SK-N-SH (cell line): Measurements from ENCODE around the gene FAM47E. TPM values are rescaled to one million over a fixed set of nuclear protein-coding genes. Genes with fewer than 3 reads are reported as not detected.

Experiments
- CTCF ChIA-PET: fragments of 300-600, 350-600 bp; formaldehyde crosslinking; extraction: SDS; loops from one replicate; lab custom pipeline; 2021; lab: Yijun Ruan, JAX
- POLR2A ChIA-PET: fragments of 350-600 bp; sonication (Branson Sonifier 250); formaldehyde crosslinking; extraction: SDS; loops from one replicate; lab custom pipeline; 2020; ENCODE audit warnings: antibody characterized with exemption, inconsistent platforms; lab: Yijun Ruan, JAX
- DNase-seq: peaks from one replicate; pipeline ENCODE4 v3.0.0; 2012
- H2AFZ ChIP-seq: fragments of 200-600 bp; sonication (generic); 2 replicates; pipeline ENCODE4 v1.8.1; 2016; ENCODE audit warnings: antibody characterized with exemption, mild to moderate bottlenecking, low read depth
- H3F3A ChIP-seq: fragments of 200-600 bp; sonication (generic); replicated peaks from 2 replicates; pipeline ENCODE3; 2016; ENCODE audit warnings: antibody characterized with exemption, mild to moderate bottlenecking; ENCODE audit not compliant: insufficient read depth
- H3K27ac ChIP-seq, 2 experiments: fragments of 200-500 bp in 1 of 2; fragments of 200-600 bp in 1 of 2; sonication (Bioruptor generic) in 1 of 2; sonication (generic), shearing (Covaris generic) in 1 of 2; 2 replicates each; pipeline versions ENCODE4 v1.5.1 to v1.6.1; 2014 to 2016; ENCODE audit warnings: low read depth in 2 of 2, inconsistent platforms in 1 of 2, low read length in 1 of 2, mild to moderate bottlenecking in 1 of 2, mixed read lengths in 1 of 2
- H3K27me3 ChIP-seq: fragments of 200-600 bp; sonication (generic), shearing (Covaris generic); 2 replicates; pipeline ENCODE4 v1.6.1; 2016; ENCODE audit warnings: mixed run types; ENCODE audit not compliant: insufficient read depth
- H3K36me3 ChIP-seq, 2 experiments: fragments of 200-500 bp in 1 of 2; fragments of 200-600 bp in 1 of 2; sonication (Bioruptor generic) in 1 of 2; sonication (generic) in 1 of 2; replicated peaks in 1 of 2; 2 replicates each; pipeline versions ENCODE3 to v1.5.1; 2014 to 2016; ENCODE audit warnings: low read length in 1 of 2, mild to moderate bottlenecking in 1 of 2; ENCODE audit not compliant: insufficient read depth in 2 of 2, control insufficient read depth in 1 of 2
- H3K4me1 ChIP-seq, 2 experiments: fragments of 200-500 bp in 1 of 2; fragments of 200-600 bp in 1 of 2; sonication (Bioruptor generic) in 1 of 2; sonication (generic), shearing (Covaris generic) in 1 of 2; 2 replicates each; pipeline versions ENCODE4 v1.5.1 to v1.6.1; 2014 to 2016; ENCODE audit warnings: low read depth in 1 of 2, low read length in 1 of 2, mixed run types in 1 of 2; ENCODE audit not compliant: insufficient read depth in 2 of 2, control insufficient read depth in 1 of 2
- H3K4me2 ChIP-seq: fragments of 200-600 bp; sonication (generic), shearing (Covaris generic); 2 replicates; pipeline ENCODE4 v1.6.1; 2017; ENCODE audit warnings: mixed run types
- H3K4me3 ChIP-seq, 2 experiments: fragments of 200-500 bp in 1 of 2; fragments of 200-600 bp in 1 of 2; sonication (Bioruptor generic) in 1 of 2; sonication (generic), shearing (Covaris generic) in 1 of 2; 2 replicates each; pipeline versions ENCODE4 v1.5.1 to v1.8.1; 2014 to 2016; ENCODE audit warnings: low read depth in 2 of 2, inconsistent platforms in 1 of 2, low read length in 1 of 2, mild to moderate bottlenecking in 1 of 2, mixed read lengths in 1 of 2, moderate library complexity in 1 of 2
- H3K79me2 ChIP-seq: fragments of 200-600 bp; sonication (generic); 2 replicates; pipeline ENCODE4 v1.8.1; 2017; ENCODE audit warnings: mild to moderate bottlenecking; ENCODE audit not compliant: insufficient read depth
- H3K9ac ChIP-seq: fragments of 200-600 bp; sonication (generic); 2 replicates; pipeline ENCODE4 v1.6.1; 2017; ENCODE audit warnings: mixed run types
- H3K9me2 ChIP-seq: fragments of 200-600 bp; sonication (generic); 2 replicates; pipeline ENCODE4 v1.6.1; 2017; ENCODE audit warnings: mixed run types
- H3K9me3 ChIP-seq: fragments of 200-600 bp; sonication (generic); 2 replicates; pipeline ENCODE4 v1.6.1; 2017; ENCODE audit warnings: mixed run types, mild to moderate bottlenecking, moderate library complexity
- H4K20me1 ChIP-seq: fragments of 200-600 bp; sonication (generic); 2 replicates; pipeline ENCODE4 v1.6.1; 2017; ENCODE audit warnings: mild to moderate bottlenecking, mixed run types; ENCODE audit not compliant: insufficient read depth
- ELF1 ChIP-seq: IDR thresholded peaks from 2 replicates; pipeline ENCODE4 v1.4.0; 2012
- EP300 ChIP-seq, 2 experiments: IDR thresholded peaks; 2 replicates each; pipeline versions ENCODE4 v1.4.0 to v1.6.1; 2012; ENCODE audit warnings: borderline replicate concordance in 1 of 2, low read depth in 1 of 2, low read length in 1 of 2
- EZH2phosphoT487 ChIP-seq: fragments of 200-600 bp; sonication (generic); IDR thresholded peaks from 2 replicates; pipeline ENCODE4 v1.6.1; 2017; ENCODE audit warnings: low read depth, mixed run types, mild to moderate bottlenecking, antibody characterized with exemption, moderate library complexity, borderline replicate concordance
- FOSL2 ChIP-seq: IDR thresholded peaks from 2 replicates; pipeline ENCODE4 v1.4.0; 2012; ENCODE audit warnings: low read depth, mild to moderate bottlenecking, moderate library complexity, borderline replicate concordance
- FOXJ3 ChIP-seq: sonication (generic); formaldehyde crosslinking; IDR thresholded peaks from 2 replicates; pipeline ENCODE4 v1.5.1; 2020; ENCODE audit warnings: mild to moderate bottlenecking, missing genetic modification reagents
- FOXM1 ChIP-seq: IDR thresholded peaks from 2 replicates; pipeline ENCODE4 v1.4.0; 2012; ENCODE audit warnings: low read depth, mild to moderate bottlenecking
- GABPA ChIP-seq: IDR thresholded peaks from 2 replicates; pipeline ENCODE4 v1.4.0; 2012; ENCODE audit warnings: low read depth, mild to moderate bottlenecking
- IRF3 ChIP-seq: fragments of 150-350 bp; IDR thresholded peaks from 2 replicates; pipeline ENCODE4 v1.6.1; 2016; ENCODE audit warnings: mild to moderate bottlenecking, low read depth, low read length
- MEF2A ChIP-seq: IDR thresholded peaks from 2 replicates; pipeline ENCODE4 v1.4.0; 2012; ENCODE audit warnings: low read depth, borderline replicate concordance
- MXI1 ChIP-seq: IDR thresholded peaks from 2 replicates; pipeline ENCODE4 v1.6.1; 2012; ENCODE audit warnings: mild to moderate bottlenecking, low read depth, low read length, improper control_type of control experiment
- NFIC ChIP-seq: IDR thresholded peaks from 2 replicates; pipeline ENCODE4 v1.4.0; 2012; ENCODE audit warnings: borderline replicate concordance
- NRF1 ChIP-seq: IDR thresholded peaks from 2 replicates; pipeline ENCODE4 v1.6.1; 2012; ENCODE audit warnings: low read depth, mild to moderate bottlenecking, low read length
- POLR2AphosphoS5 ChIP-seq: IDR thresholded peaks from 2 replicates; pipeline ENCODE4 v1.6.1; 2012; ENCODE audit warnings: low read depth, low read length
- RCOR1 ChIP-seq: fragments of 150-350 bp; IDR thresholded peaks from 2 replicates; pipeline ENCODE4 v1.6.1; 2017; ENCODE audit warnings: antibody characterized with exemption, low read length
- RFX5 ChIP-seq: IDR thresholded peaks from 2 replicates; pipeline ENCODE4 v1.6.1; 2012; ENCODE audit warnings: mild to moderate bottlenecking, improper control_type of control experiment, low read length
- RXRA ChIP-seq: IDR thresholded peaks from 2 replicates; pipeline ENCODE4 v1.4.0; 2012; ENCODE audit warnings: low read depth, mild to moderate bottlenecking, borderline replicate concordance
- SMC3 ChIP-seq: IDR thresholded peaks from 2 replicates; pipeline ENCODE4 v1.6.1; 2012; ENCODE audit warnings: low read depth, low read length, improper control_type of control experiment
- TAF1 ChIP-seq: IDR thresholded peaks from 2 replicates; pipeline ENCODE4 v1.6.1; 2012; ENCODE audit warnings: low read depth, mild to moderate bottlenecking, low read length, moderate library complexity, borderline replicate concordance
- USF1 ChIP-seq: IDR thresholded peaks from 2 replicates; pipeline ENCODE4 v1.4.0; 2012; ENCODE audit warnings: low read depth, borderline replicate concordance
- WGBS: methylation state at CpG from one replicate; pipeline ENCODE4 v1.1.6; 2017; ENCODE audit warnings: low lambda C conversion rate; 5-methylcytosine and 5-hydroxymethylcytosine counted together
- polyA plus RNA-seq, 3 experiments: library from polyadenylated mRNA; depleted of rRNA; stranded (reverse); fragments of >200 nt; gene quantifications; 2 replicates each; pipeline ENCODE4 v1.2.3, GENCODE V29; 2012
- TF ChIP-seq, protein P1 (sequence below): fragments of 200-600 bp; sonication (generic); IDR thresholded peaks from 2 replicates; pipeline ENCODE4 v1.6.1; 2017; ENCODE audit warnings: antibody characterized with exemption, mild to moderate bottlenecking, moderate library complexity
- TF ChIP-seq, protein P2 (sequence below): IDR thresholded peaks from 2 replicates; pipeline ENCODE4; 2012
- TF ChIP-seq, protein P3 (sequence below): fragments of 150-350 bp; IDR thresholded peaks from 2 replicates; pipeline ENCODE4 v1.6.1; 2017; ENCODE audit warnings: antibody characterized with exemption, low read length, low read depth, borderline replicate concordance

FAM47E gene
- polyA plus RNA-seq, 1 of the 3 experiments (the other 2 are of a cell fraction): 1.8 TPM

DNA sequence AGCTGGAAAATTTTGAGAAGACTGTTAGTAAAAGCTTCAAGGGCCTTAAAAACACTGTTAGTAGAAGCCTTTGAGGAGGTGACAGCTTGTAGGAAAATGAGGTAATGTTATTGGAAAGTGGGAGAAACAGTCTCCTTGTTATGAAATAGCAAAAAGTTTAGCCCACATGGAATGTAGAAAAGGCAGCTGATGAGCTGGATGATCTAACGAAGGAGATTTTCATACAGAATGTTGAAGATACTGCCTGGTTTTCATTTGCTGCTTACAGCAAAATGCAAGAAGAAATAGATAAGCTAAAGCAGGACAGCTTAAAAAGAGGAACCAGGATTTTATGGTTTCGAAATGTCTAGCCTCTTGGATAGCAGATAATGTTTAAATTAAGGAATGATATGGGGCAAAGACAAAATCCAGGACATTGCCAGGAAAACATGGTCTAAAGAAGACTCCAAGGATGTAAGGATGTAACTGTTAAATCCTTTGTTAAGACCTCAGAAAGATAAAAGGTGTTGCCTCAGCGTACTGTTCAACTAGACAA lies 44.8 kb downstream of the FAM47E start:
- ChIA-PET POLR2A (no interaction called here), CTCF (interaction anchor here (0.6 to 1.6 kb wide), 2 partner anchors 10 to 12 kb away, joined by 3 to 4 read pairs; no protein-coding TSS in a partner anchor)
- peaks cover 5% of the 10 kb centered on the region for H3F3A ChIP-seq
- H2AFZ ChIP-seq: no peak overlapping the region
- H3K9me2 ChIP-seq: no peaks in the 10 kb centered on the region
- H3K9me3 ChIP-seq: 0 out of 2 replicates have a peak, but pooled peaks cover 4% of the 10 kb centered on the region
- no peak overlapping the region for H3K4me2 ChIP-seq
- no peaks in the 10 kb centered on the region for H3K79me2 ChIP-seq
- H3K4me1 ChIP-seq: no peaks in the 10 kb centered on the region; a peak in 1 of 4 replicates
- DNase-seq: no peak
- no peak overlapping the region for H3K4me3 ChIP-seq
- H3K36me3 ChIP-seq: peaks cover 0 to 4% of the 10 kb centered on the region in 2 experiments
- H3K9ac ChIP-seq: no peak overlapping the region
- no peaks in the 10 kb centered on the region for H4K20me1 ChIP-seq
- TF ChIP-seq NRF1 (no peak), EP300 (IDR thresholded peaks at IDR 0.05; ENCODE audit: borderline replicate concordance in 1 of 2, low read depth in 1 of 2, low read length in 1 of 2) (no peak), ELF1 (no peak)
- TF ChIP-seq, protein P1, sequence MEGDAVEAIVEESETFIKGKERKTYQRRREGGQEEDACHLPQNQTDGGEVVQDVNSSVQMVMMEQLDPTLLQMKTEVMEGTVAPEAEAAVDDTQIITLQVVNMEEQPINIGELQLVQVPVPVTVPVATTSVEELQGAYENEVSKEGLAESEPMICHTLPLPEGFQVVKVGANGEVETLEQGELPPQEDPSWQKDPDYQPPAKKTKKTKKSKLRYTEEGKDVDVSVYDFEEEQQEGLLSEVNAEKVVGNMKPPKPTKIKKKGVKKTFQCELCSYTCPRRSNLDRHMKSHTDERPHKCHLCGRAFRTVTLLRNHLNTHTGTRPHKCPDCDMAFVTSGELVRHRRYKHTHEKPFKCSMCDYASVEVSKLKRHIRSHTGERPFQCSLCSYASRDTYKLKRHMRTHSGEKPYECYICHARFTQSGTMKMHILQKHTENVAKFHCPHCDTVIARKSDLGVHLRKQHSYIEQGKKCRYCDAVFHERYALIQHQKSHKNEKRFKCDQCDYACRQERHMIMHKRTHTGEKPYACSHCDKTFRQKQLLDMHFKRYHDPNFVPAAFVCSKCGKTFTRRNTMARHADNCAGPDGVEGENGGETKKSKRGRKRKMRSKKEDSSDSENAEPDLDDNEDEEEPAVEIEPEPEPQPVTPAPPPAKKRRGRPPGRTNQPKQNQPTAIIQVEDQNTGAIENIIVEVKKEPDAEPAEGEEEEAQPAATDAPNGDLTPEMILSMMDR: no peak
- no peak overlapping the region for H3K27ac ChIP-seq
- 42% methylated on average over 3 of the region's 3 CpGs for WGBS
- no peaks in the 10 kb centered on the region for H3K27me3 ChIP-seq

DNA sequence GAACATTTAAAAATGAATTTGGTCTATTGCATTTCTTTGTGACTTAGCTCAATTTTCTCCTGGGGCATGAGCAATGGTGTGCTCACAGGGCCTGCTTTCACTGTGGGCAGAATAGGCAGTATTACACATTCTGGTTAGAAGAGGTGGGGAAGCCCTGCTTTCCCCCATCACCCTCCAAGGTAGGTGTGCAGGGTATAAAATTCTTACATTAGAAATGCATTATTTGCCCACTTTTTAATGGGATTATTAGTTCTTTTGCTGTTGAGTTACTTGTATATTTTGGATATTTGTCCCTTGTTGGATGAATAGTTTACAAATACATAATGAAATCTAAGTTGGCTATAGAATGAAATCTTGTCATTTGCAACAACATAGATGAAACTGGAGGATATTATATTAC lies 46.7 kb downstream of the FAM47E start:
- TF ChIP-seq RFX5: no peak
- TF ChIP-seq TAF1: no peak
- TF ChIP-seq, protein P2, sequence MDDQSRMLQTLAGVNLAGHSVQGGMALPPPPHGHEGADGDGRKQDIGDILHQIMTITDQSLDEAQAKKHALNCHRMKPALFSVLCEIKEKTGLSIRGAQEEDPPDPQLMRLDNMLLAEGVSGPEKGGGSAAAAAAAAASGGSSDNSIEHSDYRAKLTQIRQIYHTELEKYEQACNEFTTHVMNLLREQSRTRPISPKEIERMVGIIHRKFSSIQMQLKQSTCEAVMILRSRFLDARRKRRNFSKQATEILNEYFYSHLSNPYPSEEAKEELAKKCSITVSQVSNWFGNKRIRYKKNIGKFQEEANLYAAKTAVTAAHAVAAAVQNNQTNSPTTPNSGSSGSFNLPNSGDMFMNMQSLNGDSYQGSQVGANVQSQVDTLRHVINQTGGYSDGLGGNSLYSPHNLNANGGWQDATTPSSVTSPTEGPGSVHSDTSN: no peak
- TF ChIP-seq ELF1: no peak
- no peak for TF ChIP-seq MEF2A
- TF ChIP-seq FOXJ3 (CRISPR knock-in tag): no peak
- TF ChIP-seq EP300 (IDR thresholded peaks at IDR 0.05; ENCODE audit: borderline replicate concordance in 1 of 2, low read depth in 1 of 2, low read length in 1 of 2): no peak
- no peak for TF ChIP-seq RXRA
- no peak for TF ChIP-seq FOSL2
- TF ChIP-seq EZH2phosphoT487: no peak
- TF ChIP-seq RCOR1: no peak
- TF ChIP-seq, protein P3, sequence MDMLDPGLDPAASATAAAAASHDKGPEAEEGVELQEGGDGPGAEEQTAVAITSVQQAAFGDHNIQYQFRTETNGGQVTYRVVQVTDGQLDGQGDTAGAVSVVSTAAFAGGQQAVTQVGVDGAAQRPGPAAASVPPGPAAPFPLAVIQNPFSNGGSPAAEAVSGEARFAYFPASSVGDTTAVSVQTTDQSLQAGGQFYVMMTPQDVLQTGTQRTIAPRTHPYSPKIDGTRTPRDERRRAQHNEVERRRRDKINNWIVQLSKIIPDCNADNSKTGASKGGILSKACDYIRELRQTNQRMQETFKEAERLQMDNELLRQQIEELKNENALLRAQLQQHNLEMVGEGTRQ: no peak
- no peak for TF ChIP-seq MXI1
- TF ChIP-seq NFIC: no peak
- TF ChIP-seq FOXM1: no peak
- TF ChIP-seq IRF3: no peak
- no peak for TF ChIP-seq USF1
- no peak for TF ChIP-seq GABPA
- TF ChIP-seq POLR2AphosphoS5: no peak
- no peak for TF ChIP-seq SMC3
- Histone ChIP-seq H3K9me2 (no peaks in the 10 kb centered on the region), H3K79me2 (no peaks in the 10 kb centered on the region), H3F3A (peaks cover 12% of the 10 kb centered on the region), H2AFZ (no peak overlapping the region), H4K20me1 (no peaks in the 10 kb centered on the region), H3K9me3 (0 out of 2 replicates have a peak, but pooled peaks cover 4% of the 10 kb centered on the region), H3K27me3 (no peaks in the 10 kb centered on the region), H3K4me1 (peaks cover 0 to 10% of the 10 kb centered on the region in 2 experiments; a peak in 1 of 4 replicates), H3K36me3 (peaks cover 0 to 4% of the 10 kb centered on the region in 2 experiments), H3K27ac (no peak overlapping the region), H3K4me2 (no peak overlapping the region), H3K4me3 (no peak overlapping the region), H3K9ac (no peak overlapping the region)
- POLR2A ChIA-PET: no interaction called here
- DNase-seq: no peak
- CTCF ChIA-PET: no interaction called here
